AG04450 (cell line): ENCODE measurements around the gene SYT2. TPM values are rescaled to one million over a fixed set of nuclear protein-coding genes. Genes with fewer than 3 reads are reported as not detected.

Experiments used
- CTCF ChIA-PET: fragments of 300-600, 350-600 bp; formaldehyde crosslinking; extraction: SDS; loops from one replicate; lab custom pipeline; 2022; ENCODE audit warnings: antibody characterized with exemption, inconsistent platforms; lab: Charles Lee
- POLR2A ChIA-PET: fragments of 350-600 bp; formaldehyde crosslinking; extraction: SDS; loops from one replicate; lab custom pipeline; 2021; ENCODE audit warnings: antibody characterized with exemption, inconsistent platforms; lab: Yijun Ruan, JAX
- DNase-seq: peaks from one replicate; pipeline ENCODE4 v3.0.0-alpha.2; 2011; ENCODE audit warnings: low read depth, low spot score
- H3K27ac ChIP-seq: one replicate; pipeline ENCODE4 v1.5.1; 2012; ENCODE audit warnings: low read depth, low read length, control low read depth
- H3K27me3 ChIP-seq: one replicate; pipeline ENCODE4 v1.6.0; 2012; ENCODE audit warnings: low read length; ENCODE audit not compliant: control insufficient read depth, insufficient read depth
- H3K4me3 ChIP-seq: 2 replicates; pipeline ENCODE4 v1.5.1; 2011; ENCODE audit warnings: mild to moderate bottlenecking, low read depth, low read length, control low read depth
- H3K9me3 ChIP-seq: 2 replicates; pipeline ENCODE4 v1.5.1; 2012; ENCODE audit warnings: low read length; ENCODE audit not compliant: control insufficient read depth, insufficient read depth
- CTCF ChIP-seq: IDR thresholded peaks from 2 replicates; pipeline ENCODE4 v1.5.1; 2011; ENCODE audit warnings: low read depth, low read length, control low read depth, inconsistent platforms
- polyA plus RNA-seq: library from polyadenylated mRNA; depleted of rRNA; stranded (reverse); fragments of >200 nt; gene quantifications from 2 replicates; pipeline ENCODE4 v1.2.3, GENCODE V29; 2011

SYT2 gene
- polyA plus RNA-seq, 1 experiment: 0.01 TPM

- ChIA-PET CTCF (interaction anchor here (0.6 to 2.5 kb wide), 2 partner anchors 9 to 312 kb away, joined by 10 to 12 read pairs; no protein-coding TSS in a partner anchor), POLR2A (no interaction called here)
- Histone ChIP-seq H3K4me3 (no peak overlapping the region), H3K27me3 (no peaks in the 10 kb centered on the region), H3K27ac (peak overlapping the region; percentile 31), H3K9me3 (no peaks in the 10 kb centered on the region; the same call in 1 of the 2 replicates)
- no peak for DNase-seq
- no peak for TF ChIP-seq CTCF
Observed at GRCh38 chr1:202590975-202591411, 119.3 kb downstream of the SYT2 start.

- POLR2A ChIA-PET: interaction anchor here (1.5 kb wide), 1 partner anchor 13 kb away, joined by 33 read pairs; no protein-coding TSS in a partner anchor
- H3K27me3 ChIP-seq: no peaks in the 10 kb centered on the region
- peak overlapping the region; percentile 98 for H3K27ac ChIP-seq
- no peak for TF ChIP-seq CTCF
- CTCF ChIA-PET: interaction anchor here (0.6 to 2.7 kb wide), 4 partner anchors 10 to 311 kb away, joined by 3 to 12 read pairs (median 10); no protein-coding TSS in a partner anchor
- DNase-seq: no peak
- H3K9me3 ChIP-seq: no peaks in the 10 kb centered on the region; the same call in 1 of the 2 replicates
- no peak overlapping the region for H3K4me3 ChIP-seq
Observed at GRCh38 chr1:202590126-202590525, 120.1 kb downstream of the SYT2 start.

- POLR2A ChIA-PET: interaction anchor here (1.2 to 1.5 kb wide), 2 partner anchors 10 to 12 kb away, joined by 4 to 33 read pairs; no protein-coding TSS in a partner anchor
- Histone ChIP-seq H3K4me3 (no peak overlapping the region), H3K9me3 (no peaks in the 10 kb centered on the region; the same call in 1 of the 2 replicates), H3K27me3 (no peaks in the 10 kb centered on the region), H3K27ac (peak overlapping the region; percentile 98)
- CTCF ChIA-PET: interaction anchor here (0.8 to 2.7 kb wide), 4 partner anchors 11 to 17 kb away, joined by 3 to 10 read pairs (median 6); no protein-coding TSS in a partner anchor
- DNase-seq: peak; percentile 99
- TF ChIP-seq CTCF: no peak
Observed at GRCh38 chr1:202589190-202589930, 120.9 kb downstream of the SYT2 start.

GRCh38 chr1:202588503-202589189 lies 121.6 kb downstream of the SYT2 start:
- no peak for TF ChIP-seq CTCF
- peak overlapping the region; percentile 98 for H3K27ac ChIP-seq
- no peak overlapping the region for H3K4me3 ChIP-seq
- no peaks in the 10 kb centered on the region for H3K27me3 ChIP-seq
- CTCF ChIA-PET: interaction anchor here (0.8 to 2.7 kb wide), 5 partner anchors 11 to 17 kb away, joined by 3 to 10 read pairs (median 3); no protein-coding TSS in a partner anchor
- DNase-seq: no peak
- POLR2A ChIA-PET: interaction anchor here (1.2 to 1.5 kb wide), 2 partner anchors 9 to 11 kb away, joined by 4 to 33 read pairs; no protein-coding TSS in a partner anchor
- no peaks in the 10 kb centered on the region; the same call in 1 of the 2 replicates for H3K9me3 ChIP-seq
